ENCODE data around the gene SCAANT1.

SCAANT1 gene

GRCh38 chr3:63934041-63934866 lies 22.1 kb upstream of the SCAANT1 start:
- in situ Hi-C loops (cut with MboI; ENCODE audit: low sequenced_read_pairs) = no loop called here

- in situ Hi-C loops (cut with MboI; ENCODE audit: low sequenced_read_pairs) = no loop called here
Measured at GRCh38 chr3:63933459-63933858, 21.3 kb upstream of the SCAANT1 start.

GRCh38 chr3:63932509-63933212 lies 20.5 kb upstream of the SCAANT1 start:
- in situ Hi-C loops (cut with MboI; ENCODE audit: low sequenced_read_pairs) = no loop called here

- in situ Hi-C loops (cut with MboI; ENCODE audit: low sequenced_read_pairs) = no loop called here
Measured at GRCh38 chr3:63931290-63931689, 19.1 kb upstream of the SCAANT1 start.

GRCh38 chr3:63927422-63928280 lies 15.5 kb upstream of the SCAANT1 start:
- in situ Hi-C loops (cut with MboI; ENCODE audit: low sequenced_read_pairs) = no loop called here

- in situ Hi-C loops (cut with MboI; ENCODE audit: low sequenced_read_pairs) = no loop called here
Measured at GRCh38 chr3:63926309-63926708, 14.1 kb upstream of the SCAANT1 start.

GRCh38 chr3:63922491-63923199 lies 10.5 kb upstream of the SCAANT1 start:
- in situ Hi-C loops (cut with MboI; ENCODE audit: low sequenced_read_pairs) = no loop called here

GRCh38 chr3:63921741-63922482 lies 9.7 kb upstream of the SCAANT1 start:
- in situ Hi-C loops (cut with MboI; ENCODE audit: low sequenced_read_pairs) = no loop called here

- in situ Hi-C loops (cut with MboI; ENCODE audit: low sequenced_read_pairs) = no loop called here
Measured at GRCh38 chr3:63920001-63920400, 7.8 kb upstream of the SCAANT1 start.

GRCh38 chr3:63918321-63918720 lies 6.1 kb upstream of the SCAANT1 start:
- in situ Hi-C loops (cut with MboI; ENCODE audit: low sequenced_read_pairs) = no loop called here

GRCh38 chr3:63914312-63914711 lies 2.1 kb upstream of the SCAANT1 start:
- in situ Hi-C loops (cut with MboI; ENCODE audit: low sequenced_read_pairs) = no loop called here

GRCh38 chr3:63912768-63913588 lies 795 bp upstream of the SCAANT1 start:
- in situ Hi-C loops (cut with MboI; ENCODE audit: low sequenced_read_pairs) = no loop called here

GRCh38 chr3:63911509-63911872 lies 692 bp downstream of the SCAANT1 start:
- in situ Hi-C loops (cut with MboI; ENCODE audit: low sequenced_read_pairs) = no loop called here

- in situ Hi-C loops (cut with MboI; ENCODE audit: low sequenced_read_pairs) = no loop called here
Measured at GRCh38 chr3:63910891-63911290, 1.3 kb downstream of the SCAANT1 start.

- in situ Hi-C loops (cut with MboI; ENCODE audit: low sequenced_read_pairs) = no loop called here
Measured at GRCh38 chr3:63910001-63910400, 2.2 kb downstream of the SCAANT1 start.

- in situ Hi-C loops (cut with MboI; ENCODE audit: low sequenced_read_pairs) = no loop called here
Measured at GRCh38 chr3:63909431-63909830, 2.8 kb downstream of the SCAANT1 start.

GRCh38 chr3:63908776-63909175 lies 3.4 kb downstream of the SCAANT1 start:
- in situ Hi-C loops (cut with MboI; ENCODE audit: low sequenced_read_pairs) = no loop called here

- in situ Hi-C loops (cut with MboI; ENCODE audit: low sequenced_read_pairs) = no loop called here
Measured at GRCh38 chr3:63908081-63908736, 4.0 kb downstream of the SCAANT1 start.
